GM12801 (cell line): ENCODE data around the gene MTAP.

Source experiments
- TF ChIP-seq, protein P1 (sequence below): IDR thresholded peaks from one replicate; pipeline ENCODE4 v1.5.1; 2011; ENCODE audit warnings: control low read depth; ENCODE audit not compliant: insufficient read length; ENCODE audit errors: extremely low read depth

Gene MTAP

DNA sequence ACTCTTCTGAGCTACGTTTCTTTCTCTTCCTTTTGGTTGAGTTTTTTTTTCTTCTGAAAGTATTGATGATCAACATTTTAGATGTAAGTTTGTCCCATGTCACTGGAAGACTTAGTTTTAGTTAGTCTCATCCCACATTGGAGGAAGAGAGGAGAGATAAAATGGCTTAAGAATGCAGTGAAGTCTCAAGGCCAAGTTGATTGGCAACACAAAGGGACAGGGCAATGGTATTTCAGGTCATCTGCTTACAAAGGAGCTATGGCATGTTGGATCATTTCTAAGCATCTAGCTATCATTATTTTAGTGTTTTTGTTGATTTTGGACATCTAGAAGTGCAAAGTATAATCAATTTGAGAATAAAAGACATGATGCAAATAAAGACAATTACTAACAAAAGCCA is 133.2 kb downstream of the MTAP start:
- TF ChIP-seq, protein P1, sequence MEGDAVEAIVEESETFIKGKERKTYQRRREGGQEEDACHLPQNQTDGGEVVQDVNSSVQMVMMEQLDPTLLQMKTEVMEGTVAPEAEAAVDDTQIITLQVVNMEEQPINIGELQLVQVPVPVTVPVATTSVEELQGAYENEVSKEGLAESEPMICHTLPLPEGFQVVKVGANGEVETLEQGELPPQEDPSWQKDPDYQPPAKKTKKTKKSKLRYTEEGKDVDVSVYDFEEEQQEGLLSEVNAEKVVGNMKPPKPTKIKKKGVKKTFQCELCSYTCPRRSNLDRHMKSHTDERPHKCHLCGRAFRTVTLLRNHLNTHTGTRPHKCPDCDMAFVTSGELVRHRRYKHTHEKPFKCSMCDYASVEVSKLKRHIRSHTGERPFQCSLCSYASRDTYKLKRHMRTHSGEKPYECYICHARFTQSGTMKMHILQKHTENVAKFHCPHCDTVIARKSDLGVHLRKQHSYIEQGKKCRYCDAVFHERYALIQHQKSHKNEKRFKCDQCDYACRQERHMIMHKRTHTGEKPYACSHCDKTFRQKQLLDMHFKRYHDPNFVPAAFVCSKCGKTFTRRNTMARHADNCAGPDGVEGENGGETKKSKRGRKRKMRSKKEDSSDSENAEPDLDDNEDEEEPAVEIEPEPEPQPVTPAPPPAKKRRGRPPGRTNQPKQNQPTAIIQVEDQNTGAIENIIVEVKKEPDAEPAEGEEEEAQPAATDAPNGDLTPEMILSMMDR = no peak

DNA sequence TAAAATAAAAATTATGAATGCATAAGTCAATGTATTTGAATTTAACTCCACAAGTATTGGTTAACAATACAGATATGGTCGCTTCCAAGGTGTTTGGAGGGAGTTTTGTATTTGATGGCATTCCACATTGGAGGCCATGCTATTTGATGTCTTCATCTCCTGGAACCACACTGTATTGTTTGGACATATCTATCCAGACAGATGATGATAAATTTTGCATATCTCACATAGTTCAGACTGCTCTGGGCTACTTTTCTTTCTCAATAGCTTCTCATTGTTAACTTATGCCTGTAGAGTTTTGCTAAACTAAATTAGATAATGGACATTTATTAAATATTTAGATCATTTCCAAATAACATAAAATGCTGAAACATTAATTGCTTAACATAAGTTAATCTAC is 133.7 kb downstream of the MTAP start:
- TF ChIP-seq, protein P1 = no peak

DNA sequence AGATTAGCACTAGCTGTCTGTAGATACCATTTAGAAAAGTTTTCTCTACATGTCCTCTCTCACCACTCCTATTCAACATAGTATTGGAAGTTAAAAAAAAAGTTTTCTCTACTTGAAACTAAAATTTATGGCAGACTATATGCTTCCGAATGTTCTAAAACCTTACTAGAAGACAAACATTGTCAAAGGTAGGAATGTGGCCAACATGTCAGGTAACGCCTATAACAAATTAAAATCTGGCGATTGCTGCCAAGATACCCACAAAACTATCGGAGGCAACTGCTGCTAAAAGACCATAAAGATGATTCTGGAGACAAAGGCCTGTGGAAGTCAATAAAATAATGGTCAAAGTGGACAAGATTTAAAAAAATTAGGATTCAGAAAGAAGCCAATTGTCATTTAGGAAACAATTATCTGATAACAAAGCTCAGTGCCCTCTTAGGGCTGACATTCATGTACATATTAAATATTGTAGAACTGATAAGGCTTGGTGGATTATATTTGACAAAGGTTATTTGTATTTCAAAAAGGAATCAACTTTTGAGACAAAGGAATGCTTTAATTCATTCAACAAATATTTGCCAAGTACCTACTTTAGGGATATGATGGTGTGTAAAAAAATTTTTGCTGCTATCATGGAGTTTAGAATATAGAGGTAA is 139.0 kb downstream of the MTAP start:
- TF ChIP-seq, protein P1 = no peak

DNA sequence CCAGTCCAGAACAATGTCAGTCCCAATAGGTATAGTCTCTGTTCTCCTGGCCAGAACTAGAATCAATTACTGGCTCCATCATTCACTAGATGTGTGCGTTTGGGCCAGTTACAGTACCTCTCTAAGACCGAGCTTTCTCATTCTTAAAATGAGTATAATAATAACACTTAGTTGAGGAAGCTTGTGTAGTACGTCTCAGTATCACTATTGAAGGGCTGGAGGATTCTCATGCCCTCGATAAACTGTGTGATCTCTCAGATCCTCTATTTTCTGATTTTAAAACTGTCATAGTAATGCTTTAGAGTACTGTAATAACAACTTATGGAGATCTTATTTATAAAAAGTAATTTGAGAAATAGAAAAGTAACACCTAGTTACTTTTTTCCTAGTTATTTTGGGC is 141.0 kb downstream of the MTAP start:
- TF ChIP-seq, protein P1 = no peak

DNA sequence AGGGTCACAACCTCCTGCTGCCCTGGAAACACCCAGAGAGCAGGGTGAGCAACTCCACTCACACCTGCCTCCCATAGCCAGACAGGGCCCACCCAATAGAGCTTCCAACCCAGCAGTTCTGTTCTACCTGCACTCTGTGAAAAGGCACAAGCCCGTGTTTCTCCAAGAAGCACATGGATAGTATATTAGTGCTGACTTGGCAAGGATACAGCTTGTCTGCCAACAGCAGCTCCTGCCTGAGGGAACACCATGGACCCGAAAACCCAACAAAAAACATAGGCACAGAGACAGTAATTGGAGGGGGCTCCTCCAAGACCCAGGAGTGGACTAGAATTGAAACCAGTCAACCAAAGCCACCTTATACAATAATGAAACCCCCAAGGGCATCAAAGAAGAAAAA is 143.2 kb downstream of the MTAP start:
- TF ChIP-seq, protein P1 = no peak

DNA sequence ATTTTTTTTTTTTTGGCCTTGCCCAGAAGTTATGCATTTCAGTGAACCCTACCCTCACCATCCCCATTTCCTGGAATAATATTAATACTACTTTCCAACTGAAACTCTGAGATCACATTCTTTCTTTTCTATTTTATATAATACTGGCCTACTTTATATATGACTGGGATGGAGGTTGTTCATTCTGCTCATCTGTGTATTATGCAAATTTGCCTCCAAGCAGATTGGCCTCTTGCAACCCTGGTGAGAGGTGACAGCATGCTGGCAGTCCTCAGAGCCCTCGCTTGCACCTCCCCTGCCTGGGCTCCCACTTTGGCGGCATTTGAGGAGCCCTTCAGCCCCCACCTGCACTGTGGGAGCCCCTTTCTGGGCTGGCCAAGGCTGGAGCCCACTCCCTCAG is 156.4 kb downstream of the MTAP start:
- TF ChIP-seq, protein P1 = no peak

DNA sequence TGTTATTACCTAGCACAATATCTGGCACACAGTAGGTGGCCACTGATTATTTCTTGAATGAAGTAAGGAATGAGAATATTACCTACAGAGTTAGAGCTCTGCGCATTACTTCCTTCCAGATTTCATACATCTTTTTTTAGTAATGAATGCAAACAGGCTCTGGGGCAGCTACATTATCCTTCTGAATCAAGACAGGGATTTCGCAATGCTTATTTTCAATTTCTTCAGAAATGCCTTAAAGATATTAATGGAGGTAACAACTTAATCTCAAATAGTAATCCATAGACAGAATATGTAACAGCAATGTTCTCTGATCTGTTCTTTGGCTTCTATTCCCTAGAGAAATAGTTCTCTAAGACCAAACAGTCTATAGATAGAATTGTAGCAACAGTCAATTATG is 159.1 kb downstream of the MTAP start:
- TF ChIP-seq, protein P1 = no peak
